Immature natural killer cell (primary cell): ENCODE data around the gene RBMX. TPM values are rescaled to one million over a fixed set of nuclear protein-coding genes. Genes with fewer than 3 reads are reported as not detected.
"Not testable (repeated sequence)": the region's sequence is repeated elsewhere in the genome, so short reads cannot be mapped to it uniquely, and the experiment has no call there.

ENCODE experiments used
- DNase-seq, 3 donors: peaks; one replicate each; pipeline ENCODE4 v3.0.0; 2022; ENCODE audit warnings: mixed read lengths in 1 of 3
- H3K27ac Mint-ChIP-seq, 6 donors: one replicate each; pipeline ENCODE4 v1.8.0; 2020; ENCODE audit warnings: mixed read lengths in 6 of 6, mild to moderate bottlenecking in 5 of 6, inconsistent platforms in 4 of 6, moderate library complexity in 3 of 6
- H3K27me3 Mint-ChIP-seq, 3 donors: one replicate each; pipeline ENCODE4 v1.8.0; 2020 to 2021; ENCODE audit warnings: low read depth in 3 of 3, mild to moderate bottlenecking in 3 of 3, mixed read lengths in 3 of 3, moderate library complexity in 3 of 3, inconsistent platforms in 1 of 3
- H3K36me3 Mint-ChIP-seq, 3 donors: one replicate each; pipeline ENCODE4 v1.8.0; 2020; ENCODE audit warnings: mixed read lengths in 3 of 3, inconsistent platforms in 2 of 3, mild to moderate bottlenecking in 2 of 3
- H3K4me1 Mint-ChIP-seq, 2 donors: one replicate each; pipeline ENCODE4 v1.8.0; 2020; ENCODE audit warnings: inconsistent platforms in 2 of 2, mild to moderate bottlenecking in 2 of 2, mixed read lengths in 2 of 2, moderate library complexity in 1 of 2
- H3K4me3 Mint-ChIP-seq, 5 donors: one replicate each; pipeline ENCODE4 v1.8.0; 2020; ENCODE audit warnings: mild to moderate bottlenecking in 5 of 5, mixed read lengths in 5 of 5, inconsistent platforms in 3 of 5, moderate library complexity in 3 of 5
- H3K9me3 Mint-ChIP-seq, 6 donors: one replicate each; pipeline ENCODE4 v1.8.0; 2020; ENCODE audit warnings: mild to moderate bottlenecking in 6 of 6, mixed read lengths in 6 of 6, inconsistent platforms in 4 of 6, moderate library complexity in 3 of 6
- polyA plus RNA-seq, 3 donors: library from polyadenylated mRNA; unstranded; fragments of 300-500 nt; fragmentation: Illumina TruSeq; gene quantifications; one replicate each; pipeline ENCODE4 v1.2.3, GENCODE V29; 2021

The RBMX gene
- polyA plus RNA-seq, 3 donors from 2014 or later: 119 to 162 (median 142) TPM

GRCh38 chrX:136899221-136899620 is 18.7 kb upstream of the RBMX start:
- H3K4me1 Mint-ChIP-seq: no peaks in the 10 kb centered on the region
- no peak overlapping the region for H3K4me3 Mint-ChIP-seq
- peaks cover 0 to 2% (median under 1%) of the 10 kb centered on the region in 3 donors for H3K27me3 Mint-ChIP-seq
- no peaks in the 10 kb centered on the region for H3K36me3 Mint-ChIP-seq
- H3K27ac Mint-ChIP-seq: no peak overlapping the region
- DNase-seq: no peak
- H3K9me3 Mint-ChIP-seq: no peaks in the 10 kb centered on the region

DNA sequence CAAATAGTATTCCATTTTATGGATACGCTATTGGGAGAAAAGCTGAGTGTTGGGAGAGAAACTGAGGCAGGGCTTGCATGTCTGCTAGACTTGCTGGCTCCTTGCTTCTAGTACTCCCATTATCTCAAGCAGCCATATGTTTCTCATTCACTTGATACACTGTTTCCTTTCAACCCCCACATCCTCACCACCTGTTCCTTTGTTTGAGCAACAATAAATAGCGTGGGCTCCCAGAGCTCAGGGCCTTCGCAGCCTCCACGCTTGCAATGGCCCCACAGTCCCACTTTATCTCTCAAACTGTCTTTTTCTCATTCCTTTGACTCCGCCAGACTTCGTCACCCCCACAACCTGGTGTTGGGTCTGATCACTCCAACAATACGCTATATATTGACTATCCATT is 18.2 kb upstream of the RBMX start:
- not testable (repeated sequence) for H3K36me3 Mint-ChIP-seq, H3K27ac Mint-ChIP-seq, DNase-seq, H3K4me3 Mint-ChIP-seq, H3K27me3 Mint-ChIP-seq, H3K9me3 Mint-ChIP-seq, H3K4me1 Mint-ChIP-seq

DNA sequence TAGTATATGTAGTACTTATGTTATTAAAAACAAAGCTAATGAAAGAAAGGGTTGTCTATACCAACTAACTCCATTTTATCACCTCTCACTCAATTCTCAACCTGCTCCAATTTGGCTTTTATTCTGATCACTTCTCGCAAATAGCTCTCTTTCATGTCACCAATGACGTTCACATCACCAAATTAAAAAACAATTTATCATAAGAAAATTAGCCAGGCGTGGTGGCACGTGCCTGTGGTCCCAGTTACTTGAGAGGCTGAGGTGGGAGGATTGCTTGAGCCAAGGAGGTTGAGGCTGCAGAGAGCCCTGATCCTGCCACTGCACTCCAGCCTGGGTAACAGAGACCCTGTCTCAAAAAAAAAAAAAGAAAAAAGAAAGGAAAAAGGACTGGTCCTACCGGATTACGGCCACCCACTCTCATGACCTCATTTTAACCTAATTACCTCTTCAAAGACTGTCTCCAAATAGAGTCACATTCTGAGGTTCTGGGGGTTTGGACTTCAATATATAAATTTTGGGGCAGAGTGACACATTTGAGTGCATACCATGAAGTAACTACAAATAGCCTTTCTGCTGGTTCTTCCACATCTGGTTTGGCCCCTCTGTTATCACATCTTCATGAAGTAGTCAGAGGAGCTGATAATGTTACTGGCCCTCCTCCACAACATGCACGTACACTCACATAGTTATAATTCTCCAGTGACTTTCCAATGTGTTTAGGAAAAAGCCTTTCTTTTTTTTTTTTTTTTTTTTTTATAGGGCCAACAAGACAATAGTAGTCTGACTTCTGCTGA is 15.8 kb upstream of the RBMX start:
- no peaks in the 10 kb centered on the region for H3K36me3 Mint-ChIP-seq
- H3K9me3 Mint-ChIP-seq: no peaks in the 10 kb centered on the region
- no peak for DNase-seq
- H3K4me1 Mint-ChIP-seq: no peaks in the 10 kb centered on the region
- H3K4me3 Mint-ChIP-seq: no peak overlapping the region
- peaks cover 0 to 3% (median 0%) of the 10 kb centered on the region in 3 donors for H3K27me3 Mint-ChIP-seq
- no peak overlapping the region for H3K27ac Mint-ChIP-seq

- Mint-ChIP-seq H3K4me3 (no peak overlapping the region), H3K4me1 (no peaks in the 10 kb centered on the region), H3K27me3 (peaks cover 0 to 3% (median 2%) of the 10 kb centered on the region in 3 donors), H3K36me3 (no peaks in the 10 kb centered on the region), H3K27ac (no peak overlapping the region), H3K9me3 (no peaks in the 10 kb centered on the region)
- DNase-seq: no peak
These were observed 11.9 kb upstream of the RBMX start for GRCh38 chrX:136892412-136892811.

GRCh38 chrX:136890596-136890995 is 10.1 kb upstream of the RBMX start:
- H3K27ac Mint-ChIP-seq, H3K4me1 Mint-ChIP-seq, H3K4me3 Mint-ChIP-seq, DNase-seq, H3K36me3 Mint-ChIP-seq, H3K9me3 Mint-ChIP-seq, H3K27me3 Mint-ChIP-seq: not testable (repeated sequence)

DNA sequence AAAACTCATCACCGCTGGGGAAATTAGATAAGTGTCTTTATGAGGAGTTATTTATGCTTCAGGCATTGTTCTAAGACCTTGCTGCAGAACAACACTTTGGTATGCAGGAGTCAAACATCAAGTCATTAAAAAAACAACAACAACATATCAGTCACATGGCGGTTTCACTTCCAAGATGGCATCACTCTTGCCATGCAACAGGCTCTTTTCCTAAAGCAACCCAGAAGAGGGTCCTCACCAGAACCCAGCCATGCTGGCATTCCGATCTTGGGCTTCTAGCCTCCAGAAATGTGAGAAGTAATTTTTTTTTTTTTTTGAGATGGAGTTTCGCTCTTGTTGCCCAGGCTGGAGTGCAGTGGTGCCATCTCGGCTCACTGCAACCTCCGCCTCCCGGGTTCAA is 8.7 kb upstream of the RBMX start:
- DNase-seq: no peak
- Mint-ChIP-seq H3K9me3 (no peaks in the 10 kb centered on the region), H3K27ac (no peak overlapping the region), H3K36me3 (no peaks in the 10 kb centered on the region), H3K4me1 (no peaks in the 10 kb centered on the region), H3K27me3 (peaks cover 0 to 4% (median 3%) of the 10 kb centered on the region in 3 donors), H3K4me3 (no peak overlapping the region)

- Mint-ChIP-seq H3K4me1 (peaks cover 14 to 21% of the 10 kb centered on the region in 2 donors), H3K9me3 (no peaks in the 10 kb centered on the region), H3K36me3 (peaks cover 5 to 20% (median 6%) of the 10 kb centered on the region in 3 donors), H3K4me3 (peak overlapping the region; percentile 95 to 100 (median 96)), H3K27ac (peak overlapping the region; percentile 92 to 99 (median 97)), H3K27me3 (peaks cover 11 to 16% (median 14%) of the 10 kb centered on the region in 3 donors)
- peak; percentile 60 to 74 (median 67) for DNase-seq
These were observed 498 bp downstream of the RBMX start for GRCh38 chrX:136880003-136880451.

- Mint-ChIP-seq H3K36me3 (peaks cover 5 to 25% (median 6%) of the 10 kb centered on the region in 3 donors), H3K27me3 (peaks cover 11 to 16% (median 14%) of the 10 kb centered on the region in 3 donors), H3K27ac (peak overlapping the region; percentile 92 to 99 (median 97)), H3K4me1 (peaks cover 14 to 21% of the 10 kb centered on the region in 2 donors), H3K9me3 (no peaks in the 10 kb centered on the region), H3K4me3 (peak overlapping the region; percentile 95 to 100 (median 96))
- peak; percentile 28 to 34 (median 32) for DNase-seq
These were observed 1.4 kb downstream of the RBMX start for GRCh38 chrX:136879001-136879687.

DNA sequence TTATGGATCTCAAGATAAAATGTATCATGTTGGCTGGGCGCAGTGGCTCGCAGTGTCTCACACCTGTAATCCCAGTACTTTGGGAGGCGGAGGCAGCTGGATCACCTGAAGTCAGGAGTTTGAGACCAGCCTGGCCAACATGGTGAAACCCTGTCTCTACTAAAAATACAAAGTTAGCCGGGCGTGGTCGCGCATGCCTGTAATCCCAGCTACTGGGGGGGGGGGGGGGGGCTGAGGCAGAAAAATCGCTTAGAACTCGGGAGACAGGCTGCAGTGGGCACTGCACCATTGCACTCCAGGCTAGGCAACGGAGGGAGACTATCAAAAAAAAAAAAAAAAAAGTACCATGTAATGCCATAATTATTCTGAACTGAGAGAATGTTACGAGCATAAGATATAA is 2.1 kb downstream of the RBMX start:
- Mint-ChIP-seq H3K27ac (peak overlapping the region in 3 of 6 donors; percentile 96 to 99 (median 98)), H3K9me3 (no peaks in the 10 kb centered on the region), H3K4me1 (peaks cover 14 to 21% of the 10 kb centered on the region in 2 donors), H3K36me3 (peaks cover 5 to 28% (median 6%) of the 10 kb centered on the region in 3 donors), H3K27me3 (peaks cover 11 to 16% (median 14%) of the 10 kb centered on the region in 3 donors), H3K4me3 (peak overlapping the region; percentile 95 to 100 (median 96))
- DNase-seq: no peak

DNA sequence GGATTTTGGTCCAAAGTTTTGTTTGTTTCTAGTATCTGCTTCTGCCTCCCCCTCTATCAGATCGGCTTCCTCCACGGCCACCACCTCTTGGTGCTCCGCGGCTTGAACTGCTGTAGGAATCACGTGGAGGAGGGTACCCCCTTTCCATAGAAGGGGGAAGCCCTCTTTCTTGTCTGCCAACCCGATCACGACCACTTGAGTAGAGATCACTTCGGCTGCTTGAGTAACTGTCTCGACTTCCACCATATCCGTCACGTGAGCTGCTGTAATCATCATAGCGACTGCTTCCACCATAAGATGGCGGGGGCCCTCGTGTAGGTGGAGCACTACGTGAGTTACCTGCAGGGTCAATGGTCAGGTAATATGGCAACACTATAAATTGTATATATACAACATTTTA is 6.4 kb downstream of the RBMX start:
- not testable (repeated sequence) for DNase-seq, H3K27me3 Mint-ChIP-seq, H3K4me3 Mint-ChIP-seq, H3K9me3 Mint-ChIP-seq
- Mint-ChIP-seq H3K27ac (peak overlapping the region in 2 of 6 donors; percentile 46 to 65), H3K36me3 (peaks cover 5 to 39% (median 6%) of the 10 kb centered on the region in 3 donors), H3K4me1 (peaks cover 15 to 17% of the 10 kb centered on the region in 2 donors)

DNA sequence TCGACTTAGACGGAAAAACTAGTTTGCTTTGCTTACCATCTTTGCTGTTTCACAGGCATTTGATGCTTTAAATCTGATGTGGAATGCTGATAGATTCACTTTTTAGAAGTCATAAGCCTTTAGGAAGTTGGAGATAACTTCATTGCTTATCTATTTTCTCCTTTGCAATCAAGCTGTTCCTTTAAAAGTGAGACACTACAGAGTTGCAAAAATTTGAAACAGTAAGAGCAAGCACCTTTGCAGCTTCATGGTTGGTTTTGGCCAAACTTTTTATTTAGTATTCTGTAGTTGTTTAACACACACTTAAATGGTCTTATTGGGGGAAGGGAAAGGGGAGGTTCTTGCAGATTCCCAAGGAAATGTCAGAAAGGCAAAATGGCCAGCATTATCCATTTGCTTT is 7.3 kb downstream of the RBMX start:
- H3K36me3 Mint-ChIP-seq: peaks cover 5 to 41% (median 6%) of the 10 kb centered on the region in 3 donors
- DNase-seq, H3K27me3 Mint-ChIP-seq, H3K4me3 Mint-ChIP-seq, H3K27ac Mint-ChIP-seq, H3K9me3 Mint-ChIP-seq: not testable (repeated sequence)
- peaks cover 17 to 20% of the 10 kb centered on the region in 2 donors for H3K4me1 Mint-ChIP-seq

DNA sequence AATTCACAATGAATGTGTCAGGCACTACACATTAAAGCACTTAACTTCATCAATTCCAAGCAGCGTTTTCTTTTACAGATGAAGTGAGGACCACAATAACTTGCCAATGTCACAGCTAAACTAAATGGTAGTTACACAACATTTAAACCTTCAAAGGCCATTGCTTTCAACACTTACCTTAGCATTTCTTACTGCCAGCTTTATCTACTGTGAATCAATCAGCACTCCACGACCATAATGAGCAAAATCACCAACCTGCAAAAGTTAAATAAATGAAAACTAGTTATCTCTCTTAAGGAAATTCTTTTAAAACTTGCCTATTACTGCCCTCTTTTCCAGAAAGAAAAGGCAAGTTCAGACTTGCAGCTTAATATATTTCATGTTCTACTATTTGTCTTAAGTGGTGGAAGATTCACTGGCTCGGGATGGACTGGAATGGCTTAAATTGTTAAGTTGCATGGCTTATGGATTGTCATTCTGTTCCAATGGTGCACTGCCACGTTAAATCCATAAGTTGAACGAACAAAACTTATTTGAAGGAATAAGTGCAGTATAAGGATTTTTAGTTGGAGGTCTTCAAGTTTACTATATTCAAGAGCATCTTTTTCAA is 8.3 kb downstream of the RBMX start:
- Mint-ChIP-seq H3K27me3 (peaks cover 0 to 6% (median 0%) of the 10 kb centered on the region in 3 donors), H3K36me3 (peaks cover 0 to 32% (median 3%) of the 10 kb centered on the region in 3 donors), H3K4me1 (peaks cover 17 to 23% of the 10 kb centered on the region in 2 donors), H3K4me3 (no peak overlapping the region), H3K9me3 (no peaks in the 10 kb centered on the region), H3K27ac (peak overlapping the region in 1 of 6 donors; percentile 33)
- no peak for DNase-seq

DNA sequence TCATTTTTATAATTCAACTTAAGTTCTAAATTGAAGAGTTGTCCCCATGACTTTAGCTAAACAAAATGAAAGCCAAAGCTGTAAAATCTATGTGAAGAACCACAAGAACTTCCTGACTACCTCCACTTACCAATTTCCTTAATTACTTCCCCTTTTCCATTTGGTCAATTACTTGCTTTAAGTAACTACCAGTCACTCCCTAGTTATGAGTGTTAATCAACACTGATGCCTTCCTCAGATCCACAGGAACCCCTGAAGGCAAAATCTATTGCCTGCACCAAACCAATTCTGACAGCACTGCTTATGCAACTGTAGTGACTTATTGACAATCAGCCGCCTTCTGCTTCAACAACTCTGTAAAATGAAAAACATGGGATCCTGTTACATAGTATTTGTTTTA is 10.5 kb downstream of the RBMX start:
- Mint-ChIP-seq H3K27me3 (peaks cover 0 to 9% (median 0%) of the 10 kb centered on the region in 3 donors), H3K27ac (peak overlapping the region in 3 of 6 donors; percentile 32 to 54 (median 51)), H3K4me3 (peak overlapping the region in 2 of 5 donors; percentile 5 to 58), H3K9me3 (no peaks in the 10 kb centered on the region), H3K36me3 (peaks cover 0 to 26% (median 0%) of the 10 kb centered on the region in 3 donors), H3K4me1 (peaks cover 17 to 32% of the 10 kb centered on the region in 2 donors)
- no peak for DNase-seq
